Type B pancreatic cell (in vitro differentiated cells): ENCODE results near the gene PLA2G6. TPM values are rescaled to one million over a fixed set of nuclear protein-coding genes. Genes with fewer than 3 reads are reported as not detected.
A peak's percentile ranks its signal among the peaks of the same experiment; 100 is the strongest.

Experiments
- DNase-seq: peaks from one replicate; pipeline ENCODE4 v3.0.0; 2021; ENCODE audit warnings: mixed read lengths; ENCODE audit not compliant: unreplicated experiment; ENCODE audit errors: extremely low spot score
- H3K27ac Mint-ChIP-seq: 2 replicates; pipeline ENCODE4 v1.8.0; 2021; ENCODE audit warnings: mild to moderate bottlenecking, mixed read lengths
- H3K27me3 Mint-ChIP-seq: 2 replicates; pipeline ENCODE4 v1.8.0; 2021; ENCODE audit warnings: mixed read lengths
- H3K36me3 Mint-ChIP-seq: 2 replicates; pipeline ENCODE4 v1.8.0; 2021; ENCODE audit warnings: mixed read lengths
- H3K4me1 Mint-ChIP-seq: one replicate; pipeline ENCODE4 v1.8.0; 2021; ENCODE audit warnings: mixed read lengths; ENCODE audit not compliant: unreplicated experiment
- H3K4me3 Mint-ChIP-seq: 2 replicates; pipeline ENCODE4 v1.8.0; 2021; ENCODE audit warnings: mild to moderate bottlenecking, mixed read lengths
- H3K9me3 Mint-ChIP-seq: 2 replicates; pipeline ENCODE4 v1.8.0; 2021; ENCODE audit warnings: mixed read lengths
- total RNA-seq: library from RNA; stranded (reverse); gene quantifications from 2 replicates; pipeline ENCODE4 v1.2.1, GENCODE V29; 2021; ENCODE audit warnings: low replicate concordance
- TF ChIP-seq, protein P1 (sequence below): fragments of 200-600 bp; sonication (generic); conservative IDR thresholded peaks from 2 replicates; pipeline ENCODE4 v1.5.0; 2021; ENCODE audit warnings: antibody characterized with exemption, mild to moderate bottlenecking

Gene PLA2G6
- total RNA-seq, 1 donor from 2014 or later = 64.1 TPM

DNA sequence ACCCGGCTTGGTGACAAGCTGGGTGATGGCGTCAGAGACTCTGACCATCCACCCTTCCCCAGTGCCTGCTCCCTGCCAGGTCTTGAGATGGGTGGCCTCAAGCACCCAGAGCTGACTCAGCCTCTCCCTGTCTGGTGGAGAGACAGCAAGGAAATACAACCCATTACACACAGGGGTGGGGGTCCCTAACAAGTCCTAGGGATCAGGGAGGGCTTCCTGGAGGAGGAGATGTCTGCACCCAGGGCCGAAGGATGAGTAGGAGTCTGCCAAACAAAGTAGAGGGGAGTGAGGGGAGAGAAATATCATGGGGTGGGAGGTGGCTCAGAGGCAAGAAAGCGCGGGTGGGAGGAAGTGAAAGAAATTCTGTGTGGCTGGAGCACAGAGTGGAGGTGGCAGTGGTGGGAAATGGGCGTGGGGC, 26.9 kb upstream of the PLA2G6 start:
- TF ChIP-seq, protein P1, sequence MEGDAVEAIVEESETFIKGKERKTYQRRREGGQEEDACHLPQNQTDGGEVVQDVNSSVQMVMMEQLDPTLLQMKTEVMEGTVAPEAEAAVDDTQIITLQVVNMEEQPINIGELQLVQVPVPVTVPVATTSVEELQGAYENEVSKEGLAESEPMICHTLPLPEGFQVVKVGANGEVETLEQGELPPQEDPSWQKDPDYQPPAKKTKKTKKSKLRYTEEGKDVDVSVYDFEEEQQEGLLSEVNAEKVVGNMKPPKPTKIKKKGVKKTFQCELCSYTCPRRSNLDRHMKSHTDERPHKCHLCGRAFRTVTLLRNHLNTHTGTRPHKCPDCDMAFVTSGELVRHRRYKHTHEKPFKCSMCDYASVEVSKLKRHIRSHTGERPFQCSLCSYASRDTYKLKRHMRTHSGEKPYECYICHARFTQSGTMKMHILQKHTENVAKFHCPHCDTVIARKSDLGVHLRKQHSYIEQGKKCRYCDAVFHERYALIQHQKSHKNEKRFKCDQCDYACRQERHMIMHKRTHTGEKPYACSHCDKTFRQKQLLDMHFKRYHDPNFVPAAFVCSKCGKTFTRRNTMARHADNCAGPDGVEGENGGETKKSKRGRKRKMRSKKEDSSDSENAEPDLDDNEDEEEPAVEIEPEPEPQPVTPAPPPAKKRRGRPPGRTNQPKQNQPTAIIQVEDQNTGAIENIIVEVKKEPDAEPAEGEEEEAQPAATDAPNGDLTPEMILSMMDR = no peak
- DNase-seq = no peak
- H3K4me1 Mint-ChIP-seq = peaks cover 22% of the 10 kb centered on the region
- no peaks in the 10 kb centered on the region for H3K9me3 Mint-ChIP-seq
- H3K27me3 Mint-ChIP-seq = peaks cover 12% of the 10 kb centered on the region
- no peak overlapping the region for H3K4me3 Mint-ChIP-seq
- H3K27ac Mint-ChIP-seq = peak overlapping the region; percentile 64
- peaks cover 18% of the 10 kb centered on the region for H3K36me3 Mint-ChIP-seq

DNA sequence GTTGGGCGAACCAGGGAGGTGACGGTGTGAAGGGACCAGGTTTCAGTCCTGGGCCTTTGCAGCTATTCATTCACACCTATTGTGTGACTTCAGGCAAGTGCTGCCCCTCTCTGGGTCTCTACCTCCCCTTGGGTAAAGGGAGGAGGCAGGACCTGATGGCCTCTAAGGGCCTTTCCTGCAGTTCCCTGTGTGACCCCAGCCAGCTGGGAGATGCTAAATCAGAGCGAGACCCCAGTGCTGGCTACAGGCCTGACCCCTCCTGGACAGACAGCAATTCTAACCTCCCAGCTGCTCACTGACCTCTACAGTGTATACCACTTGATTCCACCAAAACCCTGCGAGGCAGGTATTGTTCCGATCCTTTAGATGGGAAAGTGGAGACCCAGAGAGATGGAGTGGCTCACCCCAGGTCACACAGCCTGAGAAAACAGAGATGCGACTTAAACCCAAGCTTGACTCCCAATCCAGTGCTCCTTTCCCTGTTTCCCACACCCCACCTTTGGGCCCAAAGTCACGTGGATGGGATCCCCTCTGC, 26.3 kb upstream of the PLA2G6 start:
- TF ChIP-seq, protein P1 = no peak
- peaks cover 13% of the 10 kb centered on the region for H3K36me3 Mint-ChIP-seq
- peak overlapping the region; percentile 64 for H3K27ac Mint-ChIP-seq
- H3K4me3 Mint-ChIP-seq = no peak overlapping the region
- peaks cover 18% of the 10 kb centered on the region for H3K4me1 Mint-ChIP-seq
- no peak for DNase-seq
- no peaks in the 10 kb centered on the region for H3K9me3 Mint-ChIP-seq
- peaks cover 7% of the 10 kb centered on the region for H3K27me3 Mint-ChIP-seq

DNA sequence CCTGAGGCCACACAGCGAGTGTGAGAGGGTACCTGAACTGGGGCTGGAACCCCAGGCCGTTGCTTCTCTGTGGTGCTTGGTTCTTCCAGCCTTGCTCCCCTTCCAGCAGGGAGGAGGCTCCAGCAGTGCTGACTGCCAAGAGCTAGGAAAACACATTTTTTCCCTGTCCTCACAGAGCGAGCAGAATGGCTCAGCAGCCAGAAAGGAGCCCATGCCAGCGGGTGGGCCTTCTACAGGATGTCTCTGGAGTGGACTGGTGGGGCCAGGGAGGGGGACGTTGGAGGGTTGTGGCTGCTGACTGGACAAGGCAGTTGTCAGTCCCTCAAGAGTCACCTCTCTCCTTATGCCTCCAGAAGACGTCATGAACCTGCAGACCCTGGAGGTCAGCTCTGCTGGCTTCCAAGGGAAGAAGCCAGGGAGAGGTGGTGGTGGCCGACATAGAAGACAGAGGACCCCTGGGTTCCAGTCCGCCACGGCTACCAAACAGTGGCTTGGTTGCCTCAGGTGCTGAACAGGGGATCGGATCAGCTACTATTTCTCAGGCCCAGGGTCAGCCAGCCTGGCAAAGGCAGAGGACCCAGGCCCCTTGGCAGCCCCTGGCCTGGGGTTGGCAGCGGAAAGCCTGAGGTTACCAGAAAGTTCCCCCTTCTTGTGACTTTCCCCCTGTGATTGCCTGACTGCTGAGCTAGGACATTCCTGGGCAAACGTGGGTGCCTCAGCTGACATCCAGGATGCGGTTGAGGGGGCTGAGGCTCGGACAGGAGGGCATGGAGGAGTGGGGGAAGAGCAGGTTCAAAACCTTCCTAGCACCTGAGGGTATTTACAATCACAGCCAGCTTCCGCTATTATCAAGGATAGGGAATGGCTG, 23.9 kb upstream of the PLA2G6 start:
- Mint-ChIP-seq H3K4me3 (peak overlapping the region; percentile 90), H3K36me3 (peaks cover 8% of the 10 kb centered on the region), H3K27ac (peak overlapping the region; percentile 95), H3K27me3 (peaks cover 3% of the 10 kb centered on the region), H3K9me3 (no peaks in the 10 kb centered on the region), H3K4me1 (peaks cover 21% of the 10 kb centered on the region)
- DNase-seq = no peak
- TF ChIP-seq, protein P1 = no peak

DNA sequence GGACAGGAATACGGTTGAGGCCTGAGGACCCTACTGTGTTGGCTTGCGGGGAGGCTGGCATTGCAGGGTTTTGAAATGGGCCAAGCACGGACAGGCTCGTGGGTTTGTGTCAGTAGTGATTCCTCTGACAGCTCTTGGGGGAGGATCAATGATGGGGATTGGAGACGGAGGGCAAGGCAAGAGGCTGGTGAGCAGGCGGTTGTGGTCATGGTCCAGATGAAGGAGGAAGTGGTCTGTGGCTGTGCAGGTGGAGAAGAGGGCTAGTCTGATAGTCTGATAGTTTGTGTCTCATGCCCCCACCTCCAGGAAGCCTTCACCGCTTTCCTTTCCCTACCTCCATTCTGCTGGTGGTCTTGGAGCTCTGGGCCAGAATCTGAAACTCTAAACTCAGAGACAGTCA, 23.2 kb upstream of the PLA2G6 start:
- peak overlapping the region; percentile 95 for H3K27ac Mint-ChIP-seq
- TF ChIP-seq, protein P1 = no peak
- DNase-seq = no peak
- H3K36me3 Mint-ChIP-seq = peaks cover 4% of the 10 kb centered on the region
- peaks cover 21% of the 10 kb centered on the region for H3K4me1 Mint-ChIP-seq
- H3K27me3 Mint-ChIP-seq = peaks cover 3% of the 10 kb centered on the region
- H3K4me3 Mint-ChIP-seq = peak overlapping the region; percentile 90
- H3K9me3 Mint-ChIP-seq = no peaks in the 10 kb centered on the region

DNA sequence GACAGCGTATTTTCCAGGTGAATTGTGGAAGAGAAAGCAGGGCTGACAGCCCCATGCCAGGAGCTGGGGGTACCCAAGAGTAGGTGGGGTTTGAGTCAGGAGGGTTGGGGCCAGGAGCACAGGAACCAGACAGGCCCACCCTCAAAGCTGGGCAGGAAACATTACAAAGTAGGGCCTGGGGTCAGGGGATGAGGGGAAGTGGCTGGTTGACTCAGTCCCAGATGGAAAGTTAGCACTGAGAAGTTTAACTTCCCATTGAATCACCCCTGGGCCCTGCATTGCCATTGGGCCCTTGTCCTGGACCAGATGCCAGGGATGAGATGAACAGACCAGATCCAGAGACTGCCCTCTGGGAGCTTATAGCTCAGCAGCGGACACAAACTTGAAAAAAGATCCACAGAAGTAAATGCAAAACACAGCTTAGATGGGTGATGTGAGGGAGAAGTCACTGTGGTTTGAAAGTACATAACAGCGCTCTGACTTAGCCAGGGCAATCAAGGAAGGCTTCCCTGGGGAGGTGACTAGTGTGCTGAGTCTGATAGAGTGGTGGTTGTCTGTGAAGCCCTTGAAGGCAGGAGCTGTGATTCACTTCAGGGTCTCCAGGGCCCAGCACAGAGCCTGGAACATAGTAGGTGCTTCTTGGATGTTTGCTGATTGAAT, 22.4 kb upstream of the PLA2G6 start:
- H3K4me1 Mint-ChIP-seq = peaks cover 21% of the 10 kb centered on the region
- no peak for DNase-seq
- peaks cover 4% of the 10 kb centered on the region for H3K36me3 Mint-ChIP-seq
- H3K9me3 Mint-ChIP-seq = no peaks in the 10 kb centered on the region
- peak overlapping the region; percentile 90 for H3K4me3 Mint-ChIP-seq
- TF ChIP-seq, protein P1 = no peak
- peaks cover 3% of the 10 kb centered on the region for H3K27me3 Mint-ChIP-seq
- peak overlapping the region; percentile 95 for H3K27ac Mint-ChIP-seq
